IPS-NIHi7 (cell line): ENCODE measurements around the gene CHID1.

Experiments used
- DNase-seq: peaks from one replicate; pipeline ENCODE4 v3.0.0; 2012; ENCODE audit warnings: mixed read lengths; ENCODE audit errors: extremely low spot score

Gene CHID1

GRCh38 chr11:864898-865297, 45.7 kb downstream of the CHID1 start:
- no peak for DNase-seq

- DNase-seq = no peak
Observed at GRCh38 chr11:863910-864827, 46.4 kb downstream of the CHID1 start.

- no peak for DNase-seq
Observed at GRCh38 chr11:863023-863909, 47.3 kb downstream of the CHID1 start.

- DNase-seq = no peak
Observed at GRCh38 chr11:862696-863022, 48.0 kb downstream of the CHID1 start.

- DNase-seq = peak; percentile 68
Observed at GRCh38 chr11:862081-862661, 48.4 kb downstream of the CHID1 start.

- no peak for DNase-seq
Observed at GRCh38 chr11:861105-861479, 49.5 kb downstream of the CHID1 start.

GRCh38 chr11:860234-861104, 50.1 kb downstream of the CHID1 start:
- no peak for DNase-seq

- no peak for DNase-seq
Observed at GRCh38 chr11:859394-860131, 51.0 kb downstream of the CHID1 start.

GRCh38 chr11:858762-859339, 51.8 kb downstream of the CHID1 start:
- DNase-seq = no peak

- DNase-seq = no peak
Observed at GRCh38 chr11:858053-858761, 52.4 kb downstream of the CHID1 start.

GRCh38 chr11:856397-856796, 54.2 kb downstream of the CHID1 start:
- no peak for DNase-seq

- DNase-seq = no peak
Observed at GRCh38 chr11:855796-856195, 54.8 kb downstream of the CHID1 start.

GRCh38 chr11:855330-855674, 55.3 kb downstream of the CHID1 start:
- no peak for DNase-seq

GRCh38 chr11:854601-855329, 55.8 kb downstream of the CHID1 start:
- no peak for DNase-seq

GRCh38 chr11:853682-854448, 56.7 kb downstream of the CHID1 start:
- DNase-seq = no peak

- DNase-seq = no peak
Observed at GRCh38 chr11:852762-853161, 57.8 kb downstream of the CHID1 start.

- DNase-seq = peak; percentile 69
Observed at GRCh38 chr11:850775-851763, 59.5 kb downstream of the CHID1 start.
